Hindlimb muscle (tissue), 1 donor: ENCODE data around the gene WNT8A. TPM values are rescaled to one million over a fixed set of nuclear protein-coding genes. Genes with fewer than 3 reads are reported as not detected.

Experiments used
- polyA plus RNA-seq: library from polyadenylated mRNA; unstranded; fragments of 120-200 nt; gene quantifications from one replicate; pipeline ENCODE4 v1.2.1, GENCODE V29; 2013; ENCODE audit not compliant: insufficient read length

WNT8A gene
- polyA plus RNA-seq, 1 donor = not detected

Other genes starting within 250 kb of the WNT8A start
- gene MYOT, start 216.2 kb upstream of the WNT8A start, polyA plus RNA-seq = 268 TPM
- gene PKD2L2, start 194.6 kb upstream of the WNT8A start, polyA plus RNA-seq = 0.74 TPM
- gene FAM13B, start 51.0 kb upstream of the WNT8A start, polyA plus RNA-seq = 24.6 TPM
- gene NME5, start 55.4 kb downstream of the WNT8A start, polyA plus RNA-seq = 0.68 TPM
- gene BRD8, start 94.6 kb downstream of the WNT8A start, polyA plus RNA-seq = 54.7 TPM
- 17.5 TPM for gene KIF20A, start 95.1 kb downstream of the WNT8A start, polyA plus RNA-seq
- 33.8 TPM for gene CDC23, start 129.3 kb downstream of the WNT8A start, polyA plus RNA-seq
- gene GFRA3, start 190.6 kb downstream of the WNT8A start, polyA plus RNA-seq = 2.8 TPM
- gene CDC25C, start 247.8 kb downstream of the WNT8A start, polyA plus RNA-seq = 2.4 TPM